GM12878 (cell line): ENCODE data around the gene NKTR. TPM values are rescaled to one million over a fixed set of nuclear protein-coding genes. Genes with fewer than 3 reads are reported as not detected.

ENCODE experiments used
- ATAC-seq: fragments of 200-7000 bp; cut with Tn5 transposase; 3 replicates; pipeline ENCODE4 v1.9.1; 2020; ENCODE audit warnings: mild to moderate bottlenecking, moderate library complexity
- BruUV-seq: library from RNA; stranded (reverse); fragments of 400-500 nt; replicated peaks from 2 replicates; lab custom pipeline; 2021; lab: Mats Ljungman, UMichigan
- CTCF ChIA-PET: fragments of 300-600 bp; sonication (Branson Sonifier 250); formaldehyde crosslinking; extraction: SDS; loops from one replicate; lab custom pipeline; 2021; ENCODE audit warnings: inconsistent platforms; lab: Yijun Ruan, JAX
- POLR2A ChIA-PET: fragments of 350-600 bp; formaldehyde crosslinking; extraction: SDS; loops from one replicate; lab custom pipeline; 2021; ENCODE audit warnings: inconsistent platforms; lab: Charles Lee
- RAD21 ChIA-PET: fragments of 300-600 bp; sonication (Branson Sonifier 250); formaldehyde crosslinking; loops from one replicate; lab custom pipeline; 2023; ENCODE audit warnings: antibody characterized with exemption; ENCODE audit not compliant: unreplicated experiment; lab: Charles Lee
- SMC1A ChIA-PET: fragments of 300-600 bp; sonication (Branson Sonifier 250); formaldehyde crosslinking; loops from one replicate; lab custom pipeline; 2023; ENCODE audit not compliant: unreplicated experiment, uncharacterized antibody; lab: Charles Lee
- DNase-seq: peaks from one replicate; pipeline ENCODE4 v3.0.0-alpha.2; 2011; ENCODE audit warnings: low read depth, low spot score
- FAIRE-seq: peaks from 3 replicates; lab custom pipeline; 2011; peaks lifted over from hg19 to GRCh38; lab: Jason Lieb, UNC
- H2AFZ ChIP-seq: 2 replicates; pipeline ENCODE4 v1.6.0; 2011; ENCODE audit warnings: low read depth, low read length, control low read depth; ENCODE audit not compliant: control insufficient read depth
- H3K27ac ChIP-seq: 2 replicates; pipeline ENCODE4 v1.5.1; 2011; ENCODE audit warnings: control low read depth; ENCODE audit not compliant: control insufficient read depth, insufficient read depth
- H3K27me3 ChIP-seq, 2 experiments: replicated peaks in 1 of 2; 2 replicates each; pipeline versions ENCODE4 v1.6.0 to v1.6.1; 2011; ENCODE audit warnings: low read length in 1 of 2; ENCODE audit not compliant: control insufficient read depth in 2 of 2, insufficient read depth in 2 of 2
- H3K36me3 ChIP-seq, 2 experiments: 2 replicates each; pipeline ENCODE4 v1.5.1; 2011; ENCODE audit warnings: low read length in 1 of 2; ENCODE audit not compliant: control insufficient read depth in 2 of 2, insufficient read depth in 2 of 2
- H3K4me1 ChIP-seq: 2 replicates; pipeline ENCODE4 v1.6.1; 2011; ENCODE audit warnings: mild to moderate bottlenecking, low read length, moderate library complexity, mixed read lengths; ENCODE audit not compliant: control insufficient read depth, insufficient read depth
- H3K4me2 ChIP-seq: 2 replicates; pipeline ENCODE4 v1.6.0; 2011; ENCODE audit warnings: control low read depth; ENCODE audit not compliant: control insufficient read depth, insufficient read depth
- H3K4me3 ChIP-seq: fragments of 200-600 bp; sonication (generic); 2 replicates; pipeline ENCODE4 v1.5.1; 2016
- H3K79me2 ChIP-seq: 2 replicates; pipeline ENCODE4 v1.6.0; 2011; ENCODE audit warnings: low read length; ENCODE audit not compliant: control insufficient read depth, insufficient read depth
- H3K9ac ChIP-seq: 2 replicates; pipeline ENCODE4 v1.8.0; 2011; ENCODE audit warnings: low read length, control low read depth, mixed read lengths; ENCODE audit not compliant: control insufficient read depth, insufficient read depth
- H3K9me3 ChIP-seq: replicated peaks from 3 replicates; pipeline ENCODE4 v1.5.1; 2011; ENCODE audit warnings: mild to moderate bottlenecking, low read length; ENCODE audit not compliant: control insufficient read depth, insufficient read depth
- H4K20me1 ChIP-seq: 2 replicates; pipeline ENCODE4 v1.6.0; 2011; ENCODE audit not compliant: control insufficient read depth, insufficient read depth
- BRCA1 ChIP-seq: IDR thresholded peaks from 2 replicates; pipeline ENCODE4 v1.6.1; 2011; ENCODE audit warnings: low read depth, low read length, improper control_type of control experiment
- CBX5 ChIP-seq: sonication (generic); IDR thresholded peaks from 2 replicates; pipeline ENCODE4 v1.6.1; 2016; ENCODE audit warnings: low read depth, moderate library complexity, mild to moderate bottlenecking, inconsistent platforms
- EED ChIP-seq: sonication (generic); IDR thresholded peaks from 2 replicates; pipeline ENCODE4 v1.6.1; 2016; ENCODE audit warnings: antibody characterized with exemption, low read depth
- WGBS: methylation state at CpG from one replicate; pipeline ENCODE4 v1.1.6; 2016; ENCODE audit warnings: low lambda C conversion rate; ENCODE audit not compliant: insufficient replicate concordance, insufficient coverage; ENCODE audit errors: missing lambda C conversion rate; 5-methylcytosine and 5-hydroxymethylcytosine counted together
- in situ Hi-C: fragments of 300-500 bp; cut with MboI; formaldehyde crosslinking; loops from 9 replicates; pipeline ENCODE4 v1.14.3; 2018; ENCODE audit warnings: mixed read lengths
- intact Hi-C: fragments of 100-400 bp; cut with micrococcal nuclease; formaldehyde crosslinking; loops from one replicate; pipeline ENCODE4 v1.14.2; 2022; ENCODE audit not compliant: unreplicated experiment
- polyA plus RNA-seq, 11 experiments: library from polyadenylated mRNA; depleted of rRNA in 4 of 11; unstranded in 6 of 11; stranded (reverse) in 5 of 11; fragments of >200 nt; fragmentation: Nextera tagmentation in 4 of 11; fragmentation: Illumina TruSeq in 1 of 11; extraction: Ambion mirVana in 4 of 11; extraction: Trizol in 1 of 11; gene quantifications; 1 replicate in 1 of 11; 2 replicates in 10 of 11; pipeline versions ENCODE4 v1.2.1 to v1.2.3, GENCODE V29; 2011 to 2016; ENCODE audit warnings: inconsistent platforms in 2 of 11, missing spikeins in 2 of 11, low read depth in 1 of 11
- total RNA-seq, 4 experiments: library from RNA; depleted of rRNA in 3 of 4; stranded (reverse); fragments of >200 nt in 3 of 4; fragmentation: Illumina TruSeq in 1 of 4; extraction: Trizol in 1 of 4; gene quantifications; 2 replicates each; pipeline versions ENCODE4 v1.2.1 to v1.2.3, GENCODE V29; 2013 to 2021
- TF ChIP-seq, protein P1 (sequence below): fragments of 450-650 bp; IDR thresholded peaks from 2 replicates; pipeline ENCODE4 v1.6.1; 2017; ENCODE audit warnings: mild to moderate bottlenecking, low read depth, inconsistent platforms; ENCODE audit not compliant: poor library complexity, severe bottlenecking

Gene NKTR
- total and polyA plus RNA-seq, 10 of the 15 experiments (the other 5 are each of a cell fraction or from before 2014, with no cell fraction given), result 15.3 to 91.9 (median 55.3) TPM

DNA sequence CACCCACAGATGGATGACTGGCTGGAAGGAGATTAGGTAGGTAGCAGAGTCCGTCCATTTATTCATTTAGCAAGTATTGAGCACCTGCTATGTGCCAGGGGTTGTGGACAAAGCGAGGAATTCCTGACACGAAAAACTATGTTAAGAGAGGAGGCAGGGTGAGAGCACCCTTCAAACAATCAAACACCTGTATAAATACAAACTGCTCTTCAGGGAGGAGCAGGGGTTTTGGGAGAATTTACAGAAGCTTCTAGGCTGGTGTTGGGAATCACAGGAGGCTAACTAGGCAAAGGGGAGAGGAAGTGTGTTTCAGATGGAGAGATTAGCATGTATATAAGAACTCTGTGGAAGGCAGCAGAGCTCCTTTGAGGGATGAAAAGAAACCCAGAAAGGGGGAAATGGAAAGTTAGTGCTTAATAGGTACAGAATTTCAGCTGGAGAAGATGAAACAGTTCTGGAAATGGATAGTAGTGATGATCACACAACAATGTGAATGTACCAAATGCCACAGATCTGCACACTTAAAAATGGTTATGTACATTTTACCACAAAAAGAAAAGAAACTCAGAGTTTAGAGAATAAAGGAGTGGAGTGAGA lies 17.9 kb upstream of the NKTR start:
- Histone ChIP-seq H3K27ac (peak overlapping the region; percentile 75), H3K4me2 (peak overlapping the region; percentile 86), H3K4me3 (peak overlapping the region; percentile 94), H3K9ac (peak overlapping the region; percentile 97), H3K36me3 (no peaks in the 10 kb centered on the region; a peak in 1 of 4 replicates), H4K20me1 (no peaks in the 10 kb centered on the region), H3K27me3 (no peaks in the 10 kb centered on the region), H3K79me2 (peaks cover 24% of the 10 kb centered on the region), H3K4me1 (peaks cover 7% of the 10 kb centered on the region), H2AFZ (peak overlapping the region; percentile 96), H3K9me3 (no peaks in the 10 kb centered on the region; the same call in 1 of the 3 replicates)
- TF ChIP-seq BRCA1 (0 out of 2 replicates have a peak, but pooled peaks have one; percentile 1), EED (no peak), CBX5 (no peak)
- TF ChIP-seq, protein P1, sequence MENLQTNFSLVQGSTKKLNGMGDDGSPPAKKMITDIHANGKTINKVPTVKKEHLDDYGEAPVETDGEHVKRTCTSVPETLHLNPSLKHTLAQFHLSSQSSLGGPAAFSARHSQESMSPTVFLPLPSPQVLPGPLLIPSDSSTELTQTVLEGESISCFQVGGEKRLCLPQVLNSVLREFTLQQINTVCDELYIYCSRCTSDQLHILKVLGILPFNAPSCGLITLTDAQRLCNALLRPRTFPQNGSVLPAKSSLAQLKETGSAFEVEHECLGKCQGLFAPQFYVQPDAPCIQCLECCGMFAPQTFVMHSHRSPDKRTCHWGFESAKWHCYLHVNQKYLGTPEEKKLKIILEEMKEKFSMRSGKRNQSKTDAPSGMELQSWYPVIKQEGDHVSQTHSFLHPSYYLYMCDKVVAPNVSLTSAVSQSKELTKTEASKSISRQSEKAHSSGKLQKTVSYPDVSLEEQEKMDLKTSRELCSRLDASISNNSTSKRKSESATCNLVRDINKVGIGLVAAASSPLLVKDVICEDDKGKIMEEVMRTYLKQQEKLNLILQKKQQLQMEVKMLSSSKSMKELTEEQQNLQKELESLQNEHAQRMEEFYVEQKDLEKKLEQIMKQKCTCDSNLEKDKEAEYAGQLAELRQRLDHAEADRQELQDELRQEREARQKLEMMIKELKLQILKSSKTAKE, result peak; percentile 4
- ChIA-PET CTCF (interaction anchor here (0.6 to 4.2 kb wide), 20 partner anchors 8 to 221 kb away, joined by 3 to 38 read pairs (median 4); partner anchors contain the start of genes NKTR and SS18L2), SMC1A (interaction anchor here (0.7 to 3.4 kb wide), 16 partner anchors 9 to 299 kb away, joined by 3 to 34 read pairs (median 4); partner anchors contain the start of genes NKTR and SS18L2), RAD21 (interaction anchor here (0.6 to 3.1 kb wide), 11 partner anchors 7 to 387 kb away, joined by 3 to 16 read pairs (median 3); partner anchors contain the start of genes HHATL, NKTR, SS18L2 and ZBTB47), POLR2A (interaction anchor here (1.1 to 3.9 kb wide), 6 partner anchors 8 to 69 kb away, joined by 3 to 33 read pairs (median 12); partner anchors contain the start of genes NKTR and SS18L2)
- no peak for ATAC-seq
- no peak for DNase-seq
- WGBS, result 0% methylated on average over 3 of the region's 3 CpGs
- intact Hi-C loops, result loop anchor here (1.0 kb wide), 1 partner anchor 8 kb away; the partner anchor contains the start of gene SS18L2
- BruUV-seq, result TSS peak; percentile 87
- in situ Hi-C loops, result no loop called here
- FAIRE-seq, result peak; percentile 27
